Omental fat pad (tissue), 4 donors: ENCODE data around the gene AANAT. TPM values are rescaled to one million over a fixed set of nuclear protein-coding genes. Genes with fewer than 3 reads are reported as not detected.

ENCODE experiments used
- ATAC-seq: fragments of 150-250 bp; one replicate; pipeline ENCODE4 v1.9.1; 2016; ENCODE audit warnings: mild to moderate bottlenecking, moderate library complexity; ENCODE audit not compliant: low FRiP score
- DNase-seq: peaks from one replicate; pipeline ENCODE4 v3.0.0-alpha.2; 2019; ENCODE audit warnings: low spot score
- CTCF ChIP-seq, 3 donors: fragments of 450-650 bp; IDR thresholded peaks; one replicate each; pipeline ENCODE4 v1.5.1; 2016 to 2017; ENCODE audit warnings: antibody characterized with exemption in 3 of 3, mild to moderate bottlenecking in 3 of 3, moderate library complexity in 2 of 3
- total RNA-seq, 4 donors: library from RNA; depleted of rRNA; stranded (reverse); fragments of >200 nt; gene quantifications; one replicate each; pipeline ENCODE4 v1.1.0, GENCODE V29; 2016

Gene AANAT
- total RNA-seq, 4 donors from 2014 or later = not detected

- DNase-seq = no peak
- TF ChIP-seq CTCF (IDR thresholded peaks at IDR 0.05) = no peak
- ATAC-seq = no peak
These were observed 5.3 kb downstream of the AANAT start for GRCh38 chr17:76472726-76473125.

GRCh38 chr17:76473541-76473985, 6.2 kb downstream of the AANAT start:
- ATAC-seq = no peak
- no peak for TF ChIP-seq CTCF (IDR thresholded peaks at IDR 0.05)
- DNase-seq = no peak

GRCh38 chr17:76474238-76474637, 6.8 kb downstream of the AANAT start:
- DNase-seq = no peak
- ATAC-seq = no peak
- no peak for TF ChIP-seq CTCF (IDR thresholded peaks at IDR 0.05)

- ATAC-seq = no peak
- no peak for TF ChIP-seq CTCF (IDR thresholded peaks at IDR 0.05)
- DNase-seq = no peak
These were observed 7.5 kb downstream of the AANAT start for GRCh38 chr17:76474894-76475293.

GRCh38 chr17:76475302-76475701, 7.9 kb downstream of the AANAT start:
- no peak for ATAC-seq
- TF ChIP-seq CTCF (IDR thresholded peaks at IDR 0.05) = no peak
- DNase-seq = no peak

GRCh38 chr17:76476736-76477135, 9.3 kb downstream of the AANAT start:
- no peak for TF ChIP-seq CTCF (IDR thresholded peaks at IDR 0.05)
- DNase-seq (no peak), ATAC-seq (no peak)

GRCh38 chr17:76477576-76477975, 10.2 kb downstream of the AANAT start:
- DNase-seq (no peak), ATAC-seq (no peak)

More at GRCh38 chr17:76477576-76477975, 10.2 kb downstream of the AANAT start:
- no peak for TF ChIP-seq CTCF (IDR thresholded peaks at IDR 0.05)
